ENCODE measurements around the gene AFAP1L1. TPM values are rescaled to one million over a fixed set of nuclear protein-coding genes. Genes with fewer than 3 reads are reported as not detected.

Gene AFAP1L1
- total RNA-seq, 1 donor: 1.1 TPM

DNA sequence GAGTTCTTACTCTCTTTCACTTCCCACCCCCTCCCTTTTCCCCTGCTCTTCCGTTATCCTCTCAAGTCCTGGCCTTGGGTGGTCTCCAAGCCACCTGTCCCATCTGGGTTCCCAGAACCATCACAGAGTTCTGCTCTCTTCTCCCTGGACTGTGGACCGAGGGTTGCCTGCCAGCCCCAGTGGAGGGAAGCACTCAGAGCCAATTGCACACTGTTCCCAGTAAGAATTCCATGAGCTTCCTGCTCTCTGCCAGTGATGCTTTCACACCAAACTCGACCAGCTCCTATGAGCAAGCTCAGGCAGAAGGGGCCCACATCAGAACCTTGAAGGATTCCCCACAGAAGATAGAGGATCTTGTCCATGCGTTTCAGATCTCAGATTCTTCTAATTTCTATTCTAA, 20.1 kb upstream of the AFAP1L1 start:
- no peak for DNase-seq (ENCODE audit: insufficient read length, low spot score, missing footprints)
- no peaks in the 10 kb centered on the region for H3K9me3 ChIP-seq (ENCODE audit: low read depth, low read length)
- no peak overlapping the region for H3K4me3 ChIP-seq (ENCODE audit: insufficient read depth, low read length)
- no peak for TF ChIP-seq CTCF (IDR thresholded peaks at IDR 0.05; ENCODE audit: extremely low read depth, low read depth, low read length)
- H3K36me3 ChIP-seq (ENCODE audit: insufficient read depth, low read length): no peaks in the 10 kb centered on the region
- no peak overlapping the region for H3K27ac ChIP-seq (ENCODE audit: low read depth, low read length)
- no peaks in the 10 kb centered on the region for H3K27me3 ChIP-seq (ENCODE audit: insufficient read depth, low read length)
- peaks cover 4% of the 10 kb centered on the region for H3K4me1 ChIP-seq (ENCODE audit: insufficient read depth, low read length)
- H3K4me2 ChIP-seq (ENCODE audit: insufficient read depth, low read length): no peak overlapping the region
- no peak overlapping the region for H2AFZ ChIP-seq (ENCODE audit: low read length)
- H3K79me2 ChIP-seq (ENCODE audit: insufficient read depth, low read length): no peaks in the 10 kb centered on the region
- peaks cover 3% of the 10 kb centered on the region for H4K20me1 ChIP-seq (ENCODE audit: insufficient read depth, low read length)

DNA sequence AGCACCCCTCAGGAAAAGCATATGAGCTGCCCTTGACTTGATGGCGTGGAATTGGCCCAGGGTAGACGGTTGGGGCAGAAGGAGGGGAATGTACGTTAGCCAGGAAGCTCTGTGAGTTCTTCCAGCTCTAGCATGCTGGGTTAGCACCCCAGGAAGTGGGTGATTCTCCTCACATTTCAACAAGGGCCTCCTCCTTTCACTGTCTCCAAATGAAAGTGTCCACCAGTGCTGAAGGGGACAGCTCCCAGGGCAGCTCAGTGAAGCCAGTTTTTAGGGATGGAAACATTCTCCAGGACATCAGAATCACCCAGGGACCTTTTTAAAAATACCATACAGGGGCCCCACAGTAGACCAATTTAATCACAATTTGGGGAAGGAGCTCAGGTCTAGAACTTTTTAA, 17.2 kb upstream of the AFAP1L1 start:
- H3K27me3 ChIP-seq (ENCODE audit: insufficient read depth, low read length): no peaks in the 10 kb centered on the region
- no peak overlapping the region for H2AFZ ChIP-seq (ENCODE audit: low read length)
- TF ChIP-seq CTCF (IDR thresholded peaks at IDR 0.05; ENCODE audit: extremely low read depth, low read depth, low read length): no peak
- no peak overlapping the region for H3K27ac ChIP-seq (ENCODE audit: low read depth, low read length)
- no peaks in the 10 kb centered on the region for H3K9me3 ChIP-seq (ENCODE audit: low read depth, low read length)
- H3K4me3 ChIP-seq (ENCODE audit: insufficient read depth, low read length): no peak overlapping the region
- no peak for DNase-seq (ENCODE audit: insufficient read length, low spot score, missing footprints)
- H3K4me2 ChIP-seq (ENCODE audit: insufficient read depth, low read length): no peak overlapping the region
- H4K20me1 ChIP-seq (ENCODE audit: insufficient read depth, low read length): peaks cover 3% of the 10 kb centered on the region
- peaks cover 17% of the 10 kb centered on the region for H3K4me1 ChIP-seq (ENCODE audit: insufficient read depth, low read length)
- H3K79me2 ChIP-seq (ENCODE audit: insufficient read depth, low read length): no peaks in the 10 kb centered on the region
- no peaks in the 10 kb centered on the region for H3K36me3 ChIP-seq (ENCODE audit: insufficient read depth, low read length)

DNA sequence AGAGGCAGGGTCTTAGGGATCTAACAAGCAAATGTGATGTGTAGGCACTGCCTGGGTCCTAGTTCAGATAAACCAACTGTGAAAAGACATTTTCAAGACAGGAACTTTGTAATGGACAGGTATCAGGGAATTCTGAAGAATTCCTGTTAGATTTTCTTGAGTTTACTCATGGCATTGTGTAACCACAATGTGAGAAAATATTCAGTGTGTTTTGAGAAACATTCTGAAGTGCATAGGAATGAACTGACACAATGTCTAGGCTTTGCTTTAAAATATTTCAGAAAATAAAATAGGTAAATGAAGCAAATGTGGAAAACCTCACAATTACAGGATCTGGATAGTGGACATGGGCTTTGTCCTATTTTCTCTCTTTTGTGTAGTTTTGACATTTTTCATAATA, 15.2 kb upstream of the AFAP1L1 start:
- Histone ChIP-seq H4K20me1 (ENCODE audit: insufficient read depth, low read length) (peaks cover 3% of the 10 kb centered on the region), H3K27ac (ENCODE audit: low read depth, low read length) (no peak overlapping the region), H3K36me3 (ENCODE audit: insufficient read depth, low read length) (no peaks in the 10 kb centered on the region), H3K9me3 (ENCODE audit: low read depth, low read length) (no peaks in the 10 kb centered on the region), H3K79me2 (ENCODE audit: insufficient read depth, low read length) (no peaks in the 10 kb centered on the region), H3K4me2 (ENCODE audit: insufficient read depth, low read length) (peak overlapping the region; percentile 17), H2AFZ (ENCODE audit: low read length) (no peak overlapping the region), H3K27me3 (ENCODE audit: insufficient read depth, low read length) (no peaks in the 10 kb centered on the region), H3K4me1 (ENCODE audit: insufficient read depth, low read length) (peaks cover 17% of the 10 kb centered on the region), H3K4me3 (ENCODE audit: insufficient read depth, low read length) (no peak overlapping the region)
- DNase-seq (ENCODE audit: insufficient read length, low spot score, missing footprints): no peak
- TF ChIP-seq CTCF (IDR thresholded peaks at IDR 0.05; ENCODE audit: extremely low read depth, low read depth, low read length): no peak

- Histone ChIP-seq H3K79me2 (ENCODE audit: insufficient read depth, low read length) (no peaks in the 10 kb centered on the region), H3K9me3 (ENCODE audit: low read depth, low read length) (no peaks in the 10 kb centered on the region), H3K36me3 (ENCODE audit: insufficient read depth, low read length) (no peaks in the 10 kb centered on the region), H4K20me1 (ENCODE audit: insufficient read depth, low read length) (peaks cover 3% of the 10 kb centered on the region), H3K4me1 (ENCODE audit: insufficient read depth, low read length) (peaks cover 17% of the 10 kb centered on the region), H3K27ac (ENCODE audit: low read depth, low read length) (no peak overlapping the region), H3K4me2 (ENCODE audit: insufficient read depth, low read length) (no peak overlapping the region), H3K4me3 (ENCODE audit: insufficient read depth, low read length) (no peak overlapping the region), H3K27me3 (ENCODE audit: insufficient read depth, low read length) (no peaks in the 10 kb centered on the region), H2AFZ (ENCODE audit: low read length) (no peak overlapping the region)
- DNase-seq (ENCODE audit: insufficient read length, low spot score, missing footprints): no peak
- TF ChIP-seq CTCF (IDR thresholded peaks at IDR 0.05; ENCODE audit: extremely low read depth, low read depth, low read length): no peak
Measured at GRCh38 chr5:149257131-149257530, 14.5 kb upstream of the AFAP1L1 start.
